Ishikawa (cell line): ENCODE data around the gene GLA.

Experiments used
- NFIC ChIP-seq: IDR thresholded peaks from 2 replicates; pipeline ENCODE4 v1.6.1; 2012
- TCF12 ChIP-seq: IDR thresholded peaks from 2 replicates; pipeline ENCODE4 v1.6.1; 2012; ENCODE audit warnings: low read depth
- USF1 ChIP-seq: IDR thresholded peaks from 2 replicates; pipeline ENCODE4 v1.6.1; 2012

GRCh38 chrX:101407167-101407747, 468 bp downstream of the GLA start:
- TF ChIP-seq TCF12: no peak
- no peak for TF ChIP-seq NFIC
- TF ChIP-seq USF1: no peak
